Suprapubic skin (tissue), 4 donors: ENCODE measurements around the gene NOD1. TPM values are rescaled to one million over a fixed set of nuclear protein-coding genes. Genes with fewer than 3 reads are reported as not detected.
A peak's percentile ranks its signal among the peaks of the same experiment; 100 is the strongest.

Experiments
- DNase-seq, 2 donors: peaks; one replicate each; pipeline ENCODE4 v3.0.0-alpha.2; 2019; ENCODE audit warnings: low spot score in 2 of 2
- H3K27ac ChIP-seq: fragments of 200-600 bp; sonication (generic); one replicate; pipeline ENCODE4 v1.5.1; 2019
- H3K27me3 ChIP-seq: fragments of 200-600 bp; sonication (generic); one replicate; pipeline ENCODE4 v1.5.1; 2019
- H3K36me3 ChIP-seq: fragments of 200-600 bp; sonication (generic); one replicate; pipeline ENCODE4 v1.5.1; 2019
- H3K4me1 ChIP-seq: fragments of 200-600 bp; sonication (generic); one replicate; pipeline ENCODE4 v1.5.1; 2019
- H3K4me3 ChIP-seq: fragments of 200-600 bp; sonication (generic); one replicate; pipeline ENCODE4 v1.5.1; 2019; ENCODE audit warnings: mild to moderate bottlenecking
- H3K9me3 ChIP-seq: fragments of 200-600 bp; sonication (generic); one replicate; pipeline ENCODE4 v1.5.1; 2019
- CTCF ChIP-seq, 2 donors: fragments of 200-600 bp in 1 of 2; fragments of 450-650 bp in 1 of 2; sonication (generic) in 1 of 2; IDR thresholded peaks; one replicate each; pipeline ENCODE4 v1.5.1; 2016 to 2019; ENCODE audit warnings: antibody characterized with exemption in 2 of 2, mild to moderate bottlenecking in 1 of 2, moderate library complexity in 1 of 2
- EP300 ChIP-seq: sonication (generic); formaldehyde crosslinking; IDR thresholded peaks from one replicate; pipeline ENCODE4 v1.6.1; 2017; ENCODE audit warnings: antibody characterized with exemption
- POLR2A ChIP-seq, 2 donors: fragments of 450-650 bp; IDR thresholded peaks; one replicate each; pipeline ENCODE4 v1.6.1; 2017; ENCODE audit warnings: antibody characterized with exemption in 2 of 2, mild to moderate bottlenecking in 2 of 2, moderate library complexity in 2 of 2
- POLR2AphosphoS5 ChIP-seq, 3 donors: sonication (generic); formaldehyde crosslinking; IDR thresholded peaks; one replicate each; pipeline ENCODE4 v1.6.1; 2017; ENCODE audit warnings: antibody characterized with exemption in 3 of 3
- WGBS: methylation state at CpG from one replicate; pipeline ENCODE4 v1.1.5; 2018; 5-methylcytosine and 5-hydroxymethylcytosine counted together
- total RNA-seq, 4 donors: library from RNA; depleted of rRNA; stranded (reverse); fragments of >200 nt; gene quantifications; one replicate each; pipeline ENCODE4 v1.1.0, GENCODE V29; 2016

The NOD1 gene
- total RNA-seq, 4 donors from 2014 or later = 9.2 to 22.8 (median 13.4) TPM

- Histone ChIP-seq H3K36me3 (peaks cover 90% of the 10 kb centered on the region), H3K4me1 (no peaks in the 10 kb centered on the region), H3K27ac (no peak overlapping the region), H3K9me3 (no peaks in the 10 kb centered on the region), H3K27me3 (no peaks in the 10 kb centered on the region), H3K4me3 (no peak overlapping the region)
- TF ChIP-seq EP300 = no peak
- no peak for TF ChIP-seq POLR2AphosphoS5 (IDR thresholded peaks at IDR 0.05)
- no peak for TF ChIP-seq POLR2A (IDR thresholded peaks at IDR 0.05)
- no peak for TF ChIP-seq CTCF (IDR thresholded peaks at IDR 0.05)
- DNase-seq = peak in 1 of 2 donors; percentile 61
- WGBS = 90% methylated on average over 10 of the region's 22 CpGs
Observed at GRCh38 chr7:30450983-30451497, 27.5 kb downstream of the NOD1 start.

DNA sequence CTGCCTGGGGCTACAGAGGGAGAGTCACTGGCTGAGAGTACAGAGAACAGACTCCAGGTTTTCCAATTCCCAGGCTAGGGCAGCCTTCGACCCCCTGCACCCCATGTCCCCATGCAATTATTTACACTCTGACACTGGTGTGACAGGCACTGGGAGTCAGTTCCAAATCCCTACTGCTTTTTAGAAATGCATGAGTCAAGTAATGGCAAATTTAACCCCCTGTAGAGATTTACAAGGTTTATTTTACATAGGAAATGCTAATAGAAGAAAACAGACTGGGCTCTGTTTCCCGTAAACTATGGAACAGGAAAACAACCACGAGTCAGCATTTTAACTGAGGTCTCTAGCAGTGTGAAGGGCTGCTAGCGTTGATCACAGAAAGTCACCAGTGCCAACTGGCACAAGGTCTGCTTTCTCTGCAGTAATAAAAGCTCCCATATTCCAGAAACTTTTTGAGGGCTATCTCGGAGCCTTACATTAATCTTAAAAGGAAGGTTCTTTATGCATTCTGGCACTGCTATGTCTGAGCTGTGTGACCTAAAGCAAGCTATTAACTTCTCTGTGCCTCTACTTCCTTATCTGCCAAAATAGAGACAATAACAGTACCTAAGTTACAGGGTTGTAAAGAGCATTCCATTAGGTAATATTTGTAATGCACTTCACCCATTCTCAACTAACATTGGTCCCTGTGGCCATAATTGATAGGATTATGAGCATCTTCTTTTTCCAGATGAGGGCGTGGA, 28.2 kb downstream of the NOD1 start:
- WGBS = 56% methylated on average over 6 of the region's 6 CpGs
- no peak for TF ChIP-seq POLR2A (IDR thresholded peaks at IDR 0.05)
- TF ChIP-seq EP300 = no peak
- no peak for TF ChIP-seq POLR2AphosphoS5 (IDR thresholded peaks at IDR 0.05)
- TF ChIP-seq CTCF (IDR thresholded peaks at IDR 0.05) = no peak
- Histone ChIP-seq H3K36me3 (peaks cover 88% of the 10 kb centered on the region), H3K9me3 (no peaks in the 10 kb centered on the region), H3K4me1 (no peaks in the 10 kb centered on the region), H3K27me3 (no peaks in the 10 kb centered on the region), H3K4me3 (no peak overlapping the region), H3K27ac (no peak overlapping the region)
- DNase-seq = no peak

DNA sequence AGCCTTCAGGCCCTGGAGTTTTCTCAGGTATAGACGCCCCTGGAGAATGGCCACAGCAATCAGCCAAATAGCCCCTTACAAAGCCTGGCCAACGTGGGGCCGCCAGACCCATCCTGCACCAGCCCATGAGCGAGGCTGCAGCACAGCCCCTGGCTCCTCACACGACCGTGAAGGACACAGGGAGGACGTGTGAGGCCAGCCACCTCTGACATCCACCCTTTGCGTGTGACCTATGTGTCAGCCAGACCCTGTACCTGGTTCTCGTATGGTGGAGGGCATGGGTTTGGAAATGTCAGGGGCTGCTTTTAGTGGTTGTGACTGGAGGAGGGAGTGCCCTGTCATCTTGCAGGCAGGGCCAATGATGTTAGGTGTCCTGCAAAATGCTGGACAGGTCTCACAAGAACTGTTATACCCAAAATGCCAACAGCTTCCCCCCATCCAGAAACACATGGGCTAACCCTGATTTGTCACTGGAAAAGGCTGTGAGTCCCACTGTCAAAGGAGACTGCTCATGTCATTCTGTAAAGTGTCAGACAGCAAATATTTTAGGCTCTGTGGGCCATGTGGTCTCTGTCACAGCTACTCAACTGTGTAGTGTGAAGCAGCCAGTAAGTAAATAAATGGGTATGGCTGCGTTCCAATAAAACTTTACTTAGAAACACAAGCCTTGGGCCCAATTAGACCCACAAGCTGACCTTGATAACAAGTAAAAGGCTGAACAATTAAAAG, 30.0 kb downstream of the NOD1 start:
- TF ChIP-seq POLR2A (IDR thresholded peaks at IDR 0.05) = no peak
- no peak for TF ChIP-seq EP300
- TF ChIP-seq POLR2AphosphoS5 (IDR thresholded peaks at IDR 0.05) = no peak
- no peak for TF ChIP-seq CTCF (IDR thresholded peaks at IDR 0.05)
- no peaks in the 10 kb centered on the region for H3K27me3 ChIP-seq
- H3K36me3 ChIP-seq = peaks cover 70% of the 10 kb centered on the region

DNA sequence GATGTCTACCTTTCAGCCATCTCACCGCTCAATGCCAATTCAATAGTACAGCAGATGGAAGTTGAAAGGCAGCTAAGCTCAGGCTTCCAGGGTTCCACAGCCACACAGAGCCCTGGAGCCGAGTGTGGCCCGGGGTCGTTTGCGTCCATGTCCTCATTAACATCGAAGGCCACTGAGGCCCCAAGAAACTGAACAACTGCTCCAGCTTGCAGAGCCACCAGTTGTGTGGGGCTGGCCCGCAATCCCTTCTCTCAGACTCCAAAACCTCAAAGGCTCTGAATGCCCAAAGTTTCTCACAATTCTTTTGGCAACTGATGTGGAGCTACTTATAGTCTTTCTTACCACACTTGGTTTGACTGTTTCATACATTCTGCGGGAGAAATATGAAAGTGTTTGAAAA, 31.1 kb downstream of the NOD1 start:
- H3K9me3 ChIP-seq = no peaks in the 10 kb centered on the region
- peaks cover 58% of the 10 kb centered on the region for H3K36me3 ChIP-seq
- H3K27me3 ChIP-seq = no peaks in the 10 kb centered on the region
- no peak overlapping the region for H3K27ac ChIP-seq
- TF ChIP-seq POLR2A (IDR thresholded peaks at IDR 0.05) (no peak), EP300 (no peak), POLR2AphosphoS5 (IDR thresholded peaks at IDR 0.05) (no peak), CTCF (IDR thresholded peaks at IDR 0.05) (no peak)
- no peaks in the 10 kb centered on the region for H3K4me1 ChIP-seq
- peak in 1 of 2 donors; percentile 30 for DNase-seq
- WGBS = 90% methylated on average over 8 of the region's 8 CpGs
- H3K4me3 ChIP-seq = no peak overlapping the region

More for the DNA sequence above, 30.0 kb downstream of the NOD1 start:
- Histone ChIP-seq H3K9me3 (no peaks in the 10 kb centered on the region), H3K4me3 (no peak overlapping the region), H3K27ac (no peak overlapping the region), H3K4me1 (no peaks in the 10 kb centered on the region)
- WGBS = 94% methylated on average over 5 of the region's 10 CpGs
- peak in 1 of 2 donors; percentile 42 for DNase-seq

GRCh38 chr7:30446266-30446665, 32.3 kb downstream of the NOD1 start:
- peak in 1 of 2 donors; percentile 44 for DNase-seq
- no peaks in the 10 kb centered on the region for H3K9me3 ChIP-seq
- TF ChIP-seq POLR2A (IDR thresholded peaks at IDR 0.05) (no peak), EP300 (no peak), POLR2AphosphoS5 (IDR thresholded peaks at IDR 0.05) (no peak), CTCF (IDR thresholded peaks at IDR 0.05) (no peak)
- no peaks in the 10 kb centered on the region for H3K27me3 ChIP-seq
- H3K4me3 ChIP-seq = no peak overlapping the region
- H3K36me3 ChIP-seq = peaks cover 46% of the 10 kb centered on the region
- WGBS = 82% methylated on average over 3 of the region's 4 CpGs
- H3K4me1 ChIP-seq = no peaks in the 10 kb centered on the region
- H3K27ac ChIP-seq = no peak overlapping the region
